SK-N-DZ (cell line): ENCODE results near the gene C1orf174.
"Not testable (repeated sequence)": the region's sequence is repeated elsewhere in the genome, so short reads cannot be mapped to it uniquely, and the experiment has no call there.

ENCODE experiments used
- DNase-seq: peaks from one replicate; pipeline ENCODE4 v3.0.0-alpha.2; 2015; ENCODE audit warnings: low spot score

The C1orf174 gene

GRCh38 chr1:3926956-3927355, 26.9 kb upstream of the C1orf174 start:
- DNase-seq: no peak

- no peak for DNase-seq
Measured at GRCh38 chr1:3925762-3926161, 25.7 kb upstream of the C1orf174 start.

GRCh38 chr1:3925256-3925655, 25.2 kb upstream of the C1orf174 start:
- no peak for DNase-seq

- no peak for DNase-seq
Measured at GRCh38 chr1:3924825-3925220, 24.8 kb upstream of the C1orf174 start.

- DNase-seq: no peak
Measured at GRCh38 chr1:3924186-3924824, 24.2 kb upstream of the C1orf174 start.

GRCh38 chr1:3923378-3924185, 23.5 kb upstream of the C1orf174 start:
- DNase-seq: no peak

GRCh38 chr1:3922851-3923250, 22.8 kb upstream of the C1orf174 start:
- no peak for DNase-seq

GRCh38 chr1:3922201-3922725, 22.2 kb upstream of the C1orf174 start:
- DNase-seq: no peak

- DNase-seq: no peak
Measured at GRCh38 chr1:3921765-3922164, 21.7 kb upstream of the C1orf174 start.

- no peak for DNase-seq
Measured at GRCh38 chr1:3919706-3920105, 19.6 kb upstream of the C1orf174 start.

GRCh38 chr1:3918966-3919611, 19.0 kb upstream of the C1orf174 start:
- DNase-seq: no peak

GRCh38 chr1:3918359-3918758, 18.3 kb upstream of the C1orf174 start:
- DNase-seq: not testable (repeated sequence)

GRCh38 chr1:3917761-3918160, 17.7 kb upstream of the C1orf174 start:
- DNase-seq: no peak

- DNase-seq: no peak
Measured at GRCh38 chr1:3915551-3916121, 15.6 kb upstream of the C1orf174 start.

GRCh38 chr1:3914911-3915310, 14.8 kb upstream of the C1orf174 start:
- no peak for DNase-seq

GRCh38 chr1:3914331-3914851, 14.3 kb upstream of the C1orf174 start:
- DNase-seq: no peak

GRCh38 chr1:3912809-3913685, 13.0 kb upstream of the C1orf174 start:
- no peak for DNase-seq

GRCh38 chr1:3911981-3912808, 12.1 kb upstream of the C1orf174 start:
- no peak for DNase-seq

GRCh38 chr1:3910857-3911845, 11.1 kb upstream of the C1orf174 start:
- DNase-seq: peak; percentile 56
